HTERT RPE-1 (cell line): ENCODE data around the gene FGG.

Experiments
- in situ Hi-C: fragments of 300-500 bp; cut with MboI; formaldehyde crosslinking; loops from 4 replicates; pipeline ENCODE4 v1.14.3; 2020; ENCODE audit warnings: low sequenced_read_pairs

Gene FGG

GRCh38 chr4:154559494-154560418 lies 52.7 kb downstream of the FGG start:
- in situ Hi-C loops = no loop called here

- in situ Hi-C loops = no loop called here
Observed at GRCh38 chr4:154559141-154559493, 53.3 kb downstream of the FGG start.
